Measurements from ENCODE around the gene AZI2. TPM values are rescaled to one million over a fixed set of nuclear protein-coding genes. Genes with fewer than 3 reads are reported as not detected.

The AZI2 gene, protein sequence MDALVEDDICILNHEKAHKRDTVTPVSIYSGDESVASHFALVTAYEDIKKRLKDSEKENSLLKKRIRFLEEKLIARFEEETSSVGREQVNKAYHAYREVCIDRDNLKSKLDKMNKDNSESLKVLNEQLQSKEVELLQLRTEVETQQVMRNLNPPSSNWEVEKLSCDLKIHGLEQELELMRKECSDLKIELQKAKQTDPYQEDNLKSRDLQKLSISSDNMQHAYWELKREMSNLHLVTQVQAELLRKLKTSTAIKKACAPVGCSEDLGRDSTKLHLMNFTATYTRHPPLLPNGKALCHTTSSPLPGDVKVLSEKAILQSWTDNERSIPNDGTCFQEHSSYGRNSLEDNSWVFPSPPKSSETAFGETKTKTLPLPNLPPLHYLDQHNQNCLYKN
- total RNA-seq = 35.6 and 37.5 TPM in 2 replicates

DNA sequence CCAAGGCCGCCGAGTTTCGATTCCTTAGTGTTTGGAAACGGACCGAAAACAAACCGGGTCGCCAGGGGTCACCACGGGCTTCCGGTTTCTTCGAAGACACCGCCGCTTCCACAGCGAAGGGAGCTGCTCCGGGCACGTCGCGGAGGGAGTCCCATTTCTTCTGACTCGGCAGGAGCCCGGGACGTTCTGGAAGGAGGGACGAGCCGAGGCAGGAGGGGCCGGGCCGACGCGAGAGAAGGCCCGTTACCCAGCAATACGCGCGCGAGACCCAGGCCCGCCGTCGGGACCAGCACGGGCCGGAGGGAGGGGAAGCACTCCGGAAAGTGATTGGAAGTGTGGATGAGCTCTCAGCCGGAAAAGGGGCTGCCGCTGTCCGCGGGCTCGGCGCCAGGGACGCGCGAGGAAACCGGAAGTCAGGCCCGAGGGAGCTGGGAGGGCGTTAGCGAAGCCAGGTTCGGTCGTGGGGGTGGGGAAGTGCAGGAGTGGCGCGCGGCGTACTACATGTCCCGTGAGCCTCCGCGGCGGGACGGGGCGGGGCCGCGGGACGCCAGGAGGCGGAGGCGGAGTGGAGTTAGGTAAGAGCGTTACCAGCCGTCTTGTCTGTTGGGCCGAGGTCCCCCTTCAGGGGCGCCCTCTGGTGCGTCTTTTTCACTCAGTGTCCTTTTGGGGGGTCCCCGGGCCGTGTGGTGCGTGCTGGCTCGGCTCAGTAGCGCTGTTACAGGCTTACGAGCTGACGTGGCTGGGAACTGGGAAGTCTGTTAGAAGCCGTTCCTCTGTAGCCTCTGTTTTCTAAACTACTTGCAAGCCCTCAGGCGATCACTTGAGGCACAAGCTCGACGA is at the start of gene AZI2, which contains the start of gene ZCWPW2:
TSS of gene AZI2 (minus strand) at position 196 of the 840 bp plus-strand sequence. CDS start 8,207 bp downstream, outside the sequence.
TSS of gene ZCWPW2 (plus strand) at position 93 of the 840 bp plus-strand sequence. CDS start 64,348 bp downstream, outside the sequence.
- Mint-ChIP-seq H3K27me3 (ENCODE audit: low read depth) (no peaks in the 10 kb centered on the region), H3K9me3 (peaks cover 14% of the 10 kb centered on the region), H3K36me3 (ENCODE audit: low read depth) (peaks cover 53% of the 10 kb centered on the region), H3K4me3 (ENCODE audit: low read depth) (peak within 1 kb of the TSS; percentile 94), H3K27ac (peak within 1 kb of the TSS; percentile 98), H3K4me1 (ENCODE audit: low read depth) (peaks cover 48% of the 10 kb centered on the region)
- DNase-seq (ENCODE audit: low spot score) = peak; percentile 89
- intact Hi-C loops (cut with micrococcal nuclease) = loop anchor here (1.0 to 10.0 kb wide), 11 partner anchors 23 to 994 kb away; partner anchors contain the start of genes CMC1, RBMS3 and SLC4A7

DNA sequence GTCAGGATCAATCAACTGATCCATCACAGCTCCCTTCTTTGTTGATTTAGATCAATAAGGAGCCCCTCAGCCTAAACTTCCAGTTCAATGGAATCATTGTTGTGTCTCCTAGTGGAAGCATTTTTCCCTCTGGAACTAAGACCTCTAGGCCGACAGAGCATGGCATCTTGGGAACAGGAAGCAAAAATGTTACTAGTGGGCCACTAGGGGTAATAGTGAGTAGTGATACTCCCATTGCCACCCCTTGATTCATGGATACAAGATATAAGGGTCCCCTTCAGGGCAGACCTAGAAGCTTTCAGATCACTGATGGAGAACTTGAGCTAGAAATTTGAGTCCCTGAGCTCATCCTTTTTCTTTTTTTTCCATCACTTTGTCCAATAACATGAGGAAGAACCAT is 40.4 kb upstream of the AZI2 start:
- intact Hi-C loops (cut with micrococcal nuclease) = no loop called here
- Mint-ChIP-seq H3K4me1 (ENCODE audit: low read depth) (no peaks in the 10 kb centered on the region), H3K27ac (no peak overlapping the region), H3K4me3 (ENCODE audit: low read depth) (no peak overlapping the region), H3K9me3 (peaks cover 12% of the 10 kb centered on the region), H3K36me3 (ENCODE audit: low read depth) (no peaks in the 10 kb centered on the region), H3K27me3 (ENCODE audit: low read depth) (no peaks in the 10 kb centered on the region)
- no peak for DNase-seq (ENCODE audit: low spot score)

- H3K9me3 Mint-ChIP-seq = no peaks in the 10 kb centered on the region
Observed at GRCh38 chr3:28386049-28386448, 37.4 kb upstream of the AZI2 start.

GRCh38 chr3:28376424-28376823 is 27.8 kb upstream of the AZI2 start:
- Mint-ChIP-seq H3K4me3 (ENCODE audit: low read depth) (no peak overlapping the region), H3K9me3 (peaks cover 6% of the 10 kb centered on the region), H3K4me1 (ENCODE audit: low read depth) (no peaks in the 10 kb centered on the region), H3K27me3 (ENCODE audit: low read depth) (no peaks in the 10 kb centered on the region), H3K27ac (no peak overlapping the region), H3K36me3 (ENCODE audit: low read depth) (no peaks in the 10 kb centered on the region)
- DNase-seq (ENCODE audit: low spot score) = no peak
- intact Hi-C loops (cut with micrococcal nuclease) = no loop called here

More at GRCh38 chr3:28386049-28386448, 37.4 kb upstream of the AZI2 start:
- intact Hi-C loops (cut with micrococcal nuclease) = no loop called here
- no peak for DNase-seq (ENCODE audit: low spot score)
- Mint-ChIP-seq H3K27ac (no peak overlapping the region), H3K36me3 (ENCODE audit: low read depth) (no peaks in the 10 kb centered on the region), H3K4me3 (ENCODE audit: low read depth) (no peak overlapping the region), H3K27me3 (ENCODE audit: low read depth) (no peaks in the 10 kb centered on the region), H3K4me1 (ENCODE audit: low read depth) (no peaks in the 10 kb centered on the region)

DNA sequence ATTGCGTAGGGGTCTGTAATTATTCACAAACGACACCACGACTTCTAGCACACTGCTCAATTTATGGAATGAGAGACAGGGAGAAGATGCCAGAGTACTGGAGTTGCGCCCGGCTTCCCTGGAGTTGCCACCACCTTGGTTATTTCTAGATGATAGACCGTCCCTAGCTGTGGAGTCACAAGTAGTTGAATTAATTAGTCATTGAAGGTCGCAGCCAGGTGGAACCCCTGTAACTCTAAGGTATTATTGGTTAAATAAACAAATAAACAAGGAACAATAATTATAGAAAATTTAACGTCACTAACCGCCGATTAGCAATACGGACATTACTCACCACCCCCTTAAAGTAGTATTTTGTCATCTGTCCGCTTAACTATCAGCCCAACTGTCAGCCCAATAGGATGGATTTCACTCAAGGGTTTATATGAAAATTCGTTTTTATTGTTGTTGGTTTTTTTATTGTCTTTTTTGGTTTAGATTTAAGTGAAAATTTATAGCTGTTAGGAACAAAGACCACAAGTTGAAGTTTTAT is 911 bp upstream of the AZI2 start:
- Mint-ChIP-seq H3K27ac (peak overlapping the region; percentile 98), H3K4me3 (ENCODE audit: low read depth) (peak overlapping the region; percentile 94), H3K9me3 (peaks cover 18% of the 10 kb centered on the region), H3K27me3 (ENCODE audit: low read depth) (no peaks in the 10 kb centered on the region), H3K36me3 (ENCODE audit: low read depth) (peaks cover 57% of the 10 kb centered on the region), H3K4me1 (ENCODE audit: low read depth) (peaks cover 48% of the 10 kb centered on the region)
- intact Hi-C loops (cut with micrococcal nuclease) = loop anchor here (1.0 to 10.0 kb wide), 9 partner anchors 33 to 995 kb away; partner anchors contain the start of genes CMC1, RBMS3 and SLC4A7
- DNase-seq (ENCODE audit: low spot score) = no peak

DNA sequence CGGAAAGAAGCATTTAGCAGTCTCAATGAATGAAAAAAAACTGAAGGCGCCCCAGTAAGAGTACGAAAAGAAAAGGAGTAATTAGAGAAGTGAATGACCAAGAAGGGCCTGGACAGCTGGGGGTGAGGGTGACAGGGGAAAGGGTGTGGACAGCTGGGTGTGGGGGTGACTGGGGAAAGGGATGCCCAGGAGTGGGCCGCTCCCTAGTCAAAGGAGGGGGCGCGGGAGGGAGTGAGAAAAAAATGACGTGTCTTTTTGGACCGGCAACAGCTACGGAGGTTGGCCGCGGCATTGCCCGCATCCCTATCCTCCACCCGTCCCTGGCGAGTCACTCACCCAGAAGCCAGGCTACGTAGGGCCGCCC is 377 bp downstream of the AZI2 start:
- DNase-seq (ENCODE audit: low spot score) = no peak
- intact Hi-C loops (cut with micrococcal nuclease) = loop anchor here (1.0 to 10.0 kb wide), 10 partner anchors 22 to 993 kb away; partner anchors contain the start of genes RBMS3 and SLC4A7
- H3K9me3 Mint-ChIP-seq = peaks cover 8% of the 10 kb centered on the region
- peak overlapping the region; percentile 98 for H3K27ac Mint-ChIP-seq
- peak overlapping the region; percentile 94 for H3K4me3 Mint-ChIP-seq (ENCODE audit: low read depth)
- no peaks in the 10 kb centered on the region for H3K27me3 Mint-ChIP-seq (ENCODE audit: low read depth)
- peaks cover 50% of the 10 kb centered on the region for H3K4me1 Mint-ChIP-seq (ENCODE audit: low read depth)
- H3K36me3 Mint-ChIP-seq (ENCODE audit: low read depth) = peaks cover 47% of the 10 kb centered on the region

DNA sequence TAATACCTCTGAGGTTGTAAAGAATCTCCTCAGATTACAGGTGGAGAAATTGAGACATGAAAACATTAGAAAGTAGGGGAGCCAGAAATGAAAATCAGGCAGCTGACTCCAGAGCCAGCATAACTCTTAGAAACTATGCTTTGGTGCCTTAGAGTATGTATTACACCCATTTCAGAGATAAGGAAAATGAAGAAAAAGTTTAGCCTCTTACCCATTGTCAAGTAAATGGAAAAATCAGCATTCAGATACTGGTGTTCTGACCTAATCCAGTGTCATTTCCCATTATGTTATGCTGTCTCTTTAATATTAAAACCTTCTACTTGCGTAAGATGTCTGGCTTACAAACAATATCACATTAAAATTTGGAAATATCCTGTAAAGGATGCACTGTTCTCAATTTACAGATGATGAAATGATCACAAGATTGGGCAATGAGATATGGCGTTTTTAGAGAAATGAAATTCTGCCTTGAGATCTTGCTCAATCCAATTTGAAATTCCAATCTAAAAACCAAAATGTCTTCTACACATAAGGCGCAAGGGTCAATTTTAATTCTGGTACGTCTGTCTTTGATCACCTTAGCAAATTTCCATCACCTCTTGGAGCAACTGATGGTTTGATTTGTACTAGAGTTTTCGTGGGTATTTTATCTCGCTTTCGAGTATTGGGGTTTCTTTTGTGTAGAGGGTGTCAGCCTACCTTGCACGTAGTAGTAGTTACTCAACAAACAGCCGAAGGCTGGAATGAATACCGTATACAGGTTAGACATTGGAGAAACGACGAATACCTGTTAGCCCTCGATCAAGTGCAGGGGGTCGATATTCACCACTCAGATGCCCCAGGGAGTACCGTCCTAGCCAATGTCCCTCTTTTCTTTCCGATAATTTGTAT is 1.0 kb downstream of the AZI2 start:
- H3K27ac Mint-ChIP-seq = peak overlapping the region; percentile 98
- peak overlapping the region; percentile 94 for H3K4me3 Mint-ChIP-seq (ENCODE audit: low read depth)
- peaks cover 8% of the 10 kb centered on the region for H3K9me3 Mint-ChIP-seq
- peaks cover 56% of the 10 kb centered on the region for H3K4me1 Mint-ChIP-seq (ENCODE audit: low read depth)
- peak; percentile 8 for DNase-seq (ENCODE audit: low spot score)
- no peaks in the 10 kb centered on the region for H3K27me3 Mint-ChIP-seq (ENCODE audit: low read depth)
- H3K36me3 Mint-ChIP-seq (ENCODE audit: low read depth) = peaks cover 45% of the 10 kb centered on the region
- intact Hi-C loops (cut with micrococcal nuclease) = loop anchor here (1.0 to 10.0 kb wide), 10 partner anchors 21 to 993 kb away; partner anchors contain the start of genes RBMS3 and SLC4A7

DNA sequence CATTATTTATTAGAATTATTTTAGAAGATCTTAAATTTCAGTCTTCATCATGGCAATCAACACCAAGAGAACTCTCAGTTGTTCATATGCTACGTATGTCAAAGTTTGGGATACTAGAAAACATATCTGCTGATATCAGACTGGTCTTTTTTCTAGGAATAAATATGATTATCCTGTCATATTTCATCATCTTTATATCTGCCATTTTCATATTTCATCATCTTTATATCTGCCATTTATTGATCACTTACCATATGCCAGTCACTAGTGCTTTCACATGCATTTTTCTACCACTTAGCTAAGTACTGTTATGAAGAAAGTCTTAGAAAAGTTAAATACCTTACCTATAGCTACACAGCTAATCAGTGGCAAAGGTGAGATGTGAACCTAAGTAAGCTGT is 2.9 kb downstream of the AZI2 start:
- no peak overlapping the region for H3K4me3 Mint-ChIP-seq (ENCODE audit: low read depth)

GRCh38 chr3:28343144-28343543 is 5.5 kb downstream of the AZI2 start:
- Mint-ChIP-seq H3K27me3 (ENCODE audit: low read depth) (no peaks in the 10 kb centered on the region), H3K27ac (no peak overlapping the region), H3K36me3 (ENCODE audit: low read depth) (peaks cover 35% of the 10 kb centered on the region), H3K4me1 (ENCODE audit: low read depth) (peaks cover 45% of the 10 kb centered on the region), H3K9me3 (no peaks in the 10 kb centered on the region), H3K4me3 (ENCODE audit: low read depth) (no peak overlapping the region)
- no peak for DNase-seq (ENCODE audit: low spot score)
- intact Hi-C loops (cut with micrococcal nuclease) = loop anchor here (10.0 kb wide), 2 partner anchors 842 to 988 kb away; no protein-coding TSS in a partner anchor

More for the DNA sequence above, 2.9 kb downstream of the AZI2 start:
- Mint-ChIP-seq H3K4me1 (ENCODE audit: low read depth) (peaks cover 56% of the 10 kb centered on the region), H3K9me3 (no peaks in the 10 kb centered on the region), H3K36me3 (ENCODE audit: low read depth) (peaks cover 30% of the 10 kb centered on the region), H3K27ac (no peak overlapping the region), H3K27me3 (ENCODE audit: low read depth) (no peaks in the 10 kb centered on the region)
- DNase-seq (ENCODE audit: low spot score) = no peak
- intact Hi-C loops (cut with micrococcal nuclease) = loop anchor here (5.0 to 10.0 kb wide), 5 partner anchors 497 to 991 kb away; partner anchors contain the start of gene RBMS3

GRCh38 chr3:28337230-28337629 is 11.4 kb downstream of the AZI2 start:
- H3K4me3 Mint-ChIP-seq (ENCODE audit: low read depth) = no peak overlapping the region
- DNase-seq (ENCODE audit: low spot score) = no peak
- H3K36me3 Mint-ChIP-seq (ENCODE audit: low read depth) = peaks cover 53% of the 10 kb centered on the region
- no peak overlapping the region for H3K27ac Mint-ChIP-seq
- no peaks in the 10 kb centered on the region for H3K9me3 Mint-ChIP-seq
- intact Hi-C loops (cut with micrococcal nuclease) = no loop called here
- no peaks in the 10 kb centered on the region for H3K27me3 Mint-ChIP-seq (ENCODE audit: low read depth)
- peaks cover 16% of the 10 kb centered on the region for H3K4me1 Mint-ChIP-seq (ENCODE audit: low read depth)

DNA sequence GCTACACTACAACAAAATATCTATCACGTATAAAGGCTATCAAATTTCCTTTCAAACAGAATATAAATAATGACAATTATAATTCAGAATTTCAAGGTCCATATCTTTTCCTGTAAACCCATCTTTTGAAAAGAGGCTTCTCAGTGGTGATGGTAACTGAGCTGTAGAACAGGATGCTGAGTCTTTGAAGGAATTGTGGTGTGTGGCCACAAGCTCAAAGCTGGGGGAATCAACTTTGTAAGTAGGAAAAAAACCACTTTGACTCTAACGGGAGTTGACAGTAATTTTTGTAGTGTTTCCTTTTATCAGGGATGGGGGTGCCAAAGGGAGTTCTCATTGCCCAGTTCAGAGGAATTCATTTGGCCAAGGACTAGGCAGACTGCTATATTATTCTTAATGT is 13.4 kb downstream of the AZI2 start:
- H3K36me3 Mint-ChIP-seq (ENCODE audit: low read depth) = peaks cover 66% of the 10 kb centered on the region
- no peak for DNase-seq (ENCODE audit: low spot score)
- intact Hi-C loops (cut with micrococcal nuclease) = no loop called here
- peaks cover 10% of the 10 kb centered on the region for H3K4me1 Mint-ChIP-seq (ENCODE audit: low read depth)
- H3K27me3 Mint-ChIP-seq (ENCODE audit: low read depth) = no peaks in the 10 kb centered on the region
- H3K4me3 Mint-ChIP-seq (ENCODE audit: low read depth) = no peak overlapping the region
- no peak overlapping the region for H3K27ac Mint-ChIP-seq
- H3K9me3 Mint-ChIP-seq = no peaks in the 10 kb centered on the region
